Caco-2 (cell line): ENCODE results near the gene AKAP12. TPM values are rescaled to one million over a fixed set of nuclear protein-coding genes. Genes with fewer than 3 reads are reported as not detected.

Experiments
- BruUV-seq: library from RNA; stranded (reverse); fragments of 400-500 nt; replicated peaks from 2 replicates; lab custom pipeline; 2021; lab: Mats Ljungman, UMichigan
- CTCF ChIA-PET: fragments of 300-600 bp; sonication (Branson Sonifier 250); formaldehyde crosslinking; loops from one replicate; lab custom pipeline; 2022; ENCODE audit warnings: antibody characterized with exemption; lab: Charles Lee
- POLR2A ChIA-PET: fragments of 300-600 bp; sonication (Branson Sonifier 250); formaldehyde crosslinking; loops from one replicate; lab custom pipeline; 2022; ENCODE audit warnings: antibody characterized with exemption; lab: Charles Lee
- DNase-seq, 2 experiments: peaks; one replicate each; pipeline versions ENCODE4 v3.0.0 to v3.0.0-alpha.2; 2020 to 2022
- H3K27me3 ChIP-seq: replicated peaks from 2 replicates; pipeline ENCODE4 v1.6.0; 2011; ENCODE audit warnings: low read length; ENCODE audit not compliant: control insufficient read depth, insufficient read depth
- H3K36me3 ChIP-seq: 2 replicates; pipeline ENCODE4 v1.5.1; 2011; ENCODE audit warnings: low read length; ENCODE audit not compliant: control insufficient read depth, insufficient read depth
- H3K4me1 ChIP-seq: fragments of 250-450 bp; sonication (Bioruptor Pico); 2 replicates; pipeline ENCODE4 v1.5.1; 2020; ENCODE audit warnings: mild to moderate bottlenecking
- H3K4me3 ChIP-seq: 2 replicates; pipeline ENCODE4 v1.5.1; 2011; ENCODE audit warnings: low read depth, mild to moderate bottlenecking, control low read depth, low read length
- H3K9me3 ChIP-seq: fragments of 250-450 bp; sonication (Bioruptor Pico); 2 replicates; pipeline ENCODE4 v1.5.1; 2020; ENCODE audit warnings: mild to moderate bottlenecking, moderate library complexity
- H3K27ac Mint-ChIP-seq: one replicate; pipeline ENCODE4 v1.8.0; 2022; ENCODE audit warnings: mixed read lengths; ENCODE audit not compliant: unreplicated experiment
- H3K27me3 Mint-ChIP-seq: one replicate; pipeline ENCODE4 v1.8.0; 2022; ENCODE audit warnings: mixed read lengths; ENCODE audit not compliant: insufficient read depth, unreplicated experiment
- H3K36me3 Mint-ChIP-seq: one replicate; pipeline ENCODE4 v1.8.0; 2022; ENCODE audit warnings: mild to moderate bottlenecking, mixed read lengths; ENCODE audit not compliant: insufficient read depth, unreplicated experiment
- H3K4me1 Mint-ChIP-seq: one replicate; pipeline ENCODE4 v1.8.0; 2022; ENCODE audit warnings: low read depth, mixed read lengths; ENCODE audit not compliant: unreplicated experiment
- H3K4me3 Mint-ChIP-seq: one replicate; pipeline ENCODE4 v1.8.0; 2022; ENCODE audit warnings: mild to moderate bottlenecking, moderate library complexity, mixed read lengths; ENCODE audit not compliant: unreplicated experiment
- H3K9me3 Mint-ChIP-seq: one replicate; pipeline ENCODE4 v1.8.0; 2022; ENCODE audit warnings: mixed read lengths; ENCODE audit not compliant: unreplicated experiment
- CTCF ChIP-seq, 2 experiments: fragments of 200-600 bp in 1 of 2; IDR thresholded peaks; 1 replicate in 1 of 2; 2 replicates in 1 of 2; pipeline versions ENCODE4 v1.5.1 to v1.8.0; 2011 to 2022; ENCODE audit warnings: antibody characterized with exemption in 1 of 2, control low read depth in 1 of 2, inconsistent platforms in 1 of 2, low read depth in 1 of 2, low read length in 1 of 2, mild to moderate bottlenecking in 1 of 2, moderate library complexity in 1 of 2; ENCODE audit not compliant: insufficient read depth in 1 of 2, severe bottlenecking in 1 of 2, unreplicated experiment in 1 of 2
- intact Hi-C: fragments of 100-400 bp; cut with micrococcal nuclease; formaldehyde crosslinking; loops from one replicate; pipeline ENCODE4 v1.10.0; 2022; ENCODE audit not compliant: unreplicated experiment
- total RNA-seq: library from RNA; stranded (reverse); gene quantifications from 2 replicates; pipeline ENCODE4 v1.2.3, GENCODE V29; 2022

The AKAP12 gene
- total RNA-seq, 1 experiment from 2014 or later, result 0.93 TPM

- no peak for DNase-seq
- CTCF ChIA-PET, result no interaction called here
Observed at GRCh38 chr6:151285122-151285521, 45.4 kb downstream of the AKAP12 start.

GRCh38 chr6:151286214-151286613 lies 46.4 kb downstream of the AKAP12 start:
- TF ChIP-seq CTCF (IDR thresholded peaks at IDR 0.05; ENCODE audit: insufficient read depth in 1 of 2, low read depth in 1 of 2, low read length in 1 of 2, severe bottlenecking in 1 of 2, unreplicated experiment in 1 of 2), result no peak
- Mint-ChIP-seq H3K27me3 (peaks cover 8% of the 10 kb centered on the region), H3K9me3 (no peaks in the 10 kb centered on the region), H3K36me3 (no peaks in the 10 kb centered on the region), H3K4me1 (no peaks in the 10 kb centered on the region), H3K27ac (no peak overlapping the region), H3K4me3 (no peak overlapping the region)
- no peaks in the 10 kb centered on the region for H3K27me3 ChIP-seq
- H3K9me3 ChIP-seq, result no peaks in the 10 kb centered on the region
- no peaks in the 10 kb centered on the region for H3K36me3 ChIP-seq
- no peak for DNase-seq
- BruUV-seq, result no TSS peak
- no peaks in the 10 kb centered on the region for H3K4me1 ChIP-seq
- intact Hi-C loops, result no loop called here
- ChIA-PET CTCF (no interaction called here), POLR2A (no interaction called here)
- no peak overlapping the region for H3K4me3 ChIP-seq

More at GRCh38 chr6:151285122-151285521, 45.4 kb downstream of the AKAP12 start:
- intact Hi-C loops, result no loop called here
- POLR2A ChIA-PET, result no interaction called here
- Histone ChIP-seq H3K4me3 (no peak overlapping the region), H3K36me3 (no peaks in the 10 kb centered on the region), H3K9me3 (no peaks in the 10 kb centered on the region), H3K27me3 (no peaks in the 10 kb centered on the region), H3K4me1 (no peaks in the 10 kb centered on the region)
- H3K36me3 Mint-ChIP-seq, result no peaks in the 10 kb centered on the region
- no TSS peak for BruUV-seq
- no peak overlapping the region for H3K4me3 Mint-ChIP-seq
- H3K9me3 Mint-ChIP-seq, result no peaks in the 10 kb centered on the region
- H3K27me3 Mint-ChIP-seq, result peaks cover 8% of the 10 kb centered on the region
- TF ChIP-seq CTCF (IDR thresholded peaks at IDR 0.05; ENCODE audit: insufficient read depth in 1 of 2, low read depth in 1 of 2, low read length in 1 of 2, severe bottlenecking in 1 of 2, unreplicated experiment in 1 of 2), result no peak
- H3K27ac Mint-ChIP-seq, result no peak overlapping the region
- H3K4me1 Mint-ChIP-seq, result no peaks in the 10 kb centered on the region

DNA sequence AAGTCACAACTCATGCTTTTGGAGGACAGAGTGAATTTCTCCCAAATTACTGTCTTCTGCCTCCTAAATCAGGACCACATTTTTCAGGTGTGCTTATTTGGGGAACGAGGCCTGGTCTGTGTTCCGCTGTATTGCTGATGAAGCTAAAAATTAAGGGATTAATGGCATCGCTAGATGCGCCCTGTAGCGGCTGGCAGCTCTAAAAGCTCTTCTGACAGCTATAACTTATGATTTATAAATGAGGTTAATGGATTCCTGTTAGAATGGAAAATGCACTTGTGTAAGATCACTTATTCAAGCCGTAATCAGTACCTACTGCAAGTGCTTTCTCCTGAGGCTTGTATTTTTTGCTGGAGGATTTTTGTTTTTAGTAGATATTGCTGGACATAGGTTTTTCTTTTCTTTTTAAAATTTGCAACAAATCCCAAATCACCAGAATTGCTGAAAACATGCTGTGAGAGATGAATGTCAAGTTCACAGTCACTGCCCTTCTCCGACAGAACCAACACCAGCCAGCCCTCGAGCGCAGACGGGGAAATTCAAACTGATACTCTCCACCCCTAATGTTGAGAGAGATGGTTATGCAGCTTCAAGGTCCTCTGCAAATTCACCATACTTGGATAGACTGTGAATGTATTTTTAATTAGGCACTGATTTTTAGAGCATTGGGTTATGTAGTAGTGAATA lies 49.1 kb downstream of the AKAP12 start:
- no peak overlapping the region for H3K27ac Mint-ChIP-seq
- H3K27me3 Mint-ChIP-seq, result peaks cover 8% of the 10 kb centered on the region
- H3K9me3 Mint-ChIP-seq, result no peaks in the 10 kb centered on the region
- no peaks in the 10 kb centered on the region for H3K36me3 Mint-ChIP-seq
- CTCF ChIA-PET, result no interaction called here
- Histone ChIP-seq H3K36me3 (no peaks in the 10 kb centered on the region), H3K9me3 (no peaks in the 10 kb centered on the region), H3K4me1 (no peaks in the 10 kb centered on the region), H3K4me3 (no peak overlapping the region), H3K27me3 (no peaks in the 10 kb centered on the region)
- intact Hi-C loops, result no loop called here
- H3K4me1 Mint-ChIP-seq, result no peaks in the 10 kb centered on the region
- BruUV-seq, result no TSS peak
- no peak for DNase-seq
- TF ChIP-seq CTCF (IDR thresholded peaks at IDR 0.05; ENCODE audit: insufficient read depth in 1 of 2, low read depth in 1 of 2, low read length in 1 of 2, severe bottlenecking in 1 of 2, unreplicated experiment in 1 of 2), result no peak
- no peak overlapping the region for H3K4me3 Mint-ChIP-seq
- POLR2A ChIA-PET, result no interaction called here
